GM12801 (cell line): ENCODE data around the gene TADA2B.

Source experiments
- CTCF ChIP-seq: IDR thresholded peaks from one replicate; pipeline ENCODE4 v1.5.1; 2011; ENCODE audit warnings: control low read depth; ENCODE audit not compliant: insufficient read length; ENCODE audit errors: extremely low read depth

The TADA2B gene

GRCh38 chr4:7030856-7031255, 12.3 kb upstream of the TADA2B start:
- TF ChIP-seq CTCF: no peak

- TF ChIP-seq CTCF: no peak
Observed at GRCh38 chr4:7031558-7032449, 11.4 kb upstream of the TADA2B start.

- no peak for TF ChIP-seq CTCF
Observed at GRCh38 chr4:7032596-7032995, 10.6 kb upstream of the TADA2B start.

- no peak for TF ChIP-seq CTCF
Observed at GRCh38 chr4:7034262-7035081, 8.7 kb upstream of the TADA2B start.

- TF ChIP-seq CTCF: no peak
Observed at GRCh38 chr4:7037425-7037824, 5.7 kb upstream of the TADA2B start.

GRCh38 chr4:7040765-7041164, 2.4 kb upstream of the TADA2B start:
- no peak for TF ChIP-seq CTCF

- TF ChIP-seq CTCF: no peak
Observed at GRCh38 chr4:7041246-7041645, 1.9 kb upstream of the TADA2B start.
